Subcutaneous adipose tissue (tissue), 4 donors: ENCODE data around the gene CELF3. TPM values are rescaled to one million over a fixed set of nuclear protein-coding genes. Genes with fewer than 3 reads are reported as not detected.

Experiments used
- total RNA-seq, 4 donors: library from RNA; depleted of rRNA; stranded (reverse); fragments of >200 nt; gene quantifications; one replicate each; pipeline ENCODE4 v1.1.0, GENCODE V29; 2016
- TF ChIP-seq, protein P1 (sequence below): fragments of 450-650 bp; IDR thresholded peaks from one replicate; pipeline ENCODE4 v1.5.1; 2016; ENCODE audit warnings: low read depth, mild to moderate bottlenecking, control low read depth, antibody characterized with exemption, moderate library complexity

The CELF3 gene
- total RNA-seq, 4 donors from 2014 or later = not detected

DNA sequence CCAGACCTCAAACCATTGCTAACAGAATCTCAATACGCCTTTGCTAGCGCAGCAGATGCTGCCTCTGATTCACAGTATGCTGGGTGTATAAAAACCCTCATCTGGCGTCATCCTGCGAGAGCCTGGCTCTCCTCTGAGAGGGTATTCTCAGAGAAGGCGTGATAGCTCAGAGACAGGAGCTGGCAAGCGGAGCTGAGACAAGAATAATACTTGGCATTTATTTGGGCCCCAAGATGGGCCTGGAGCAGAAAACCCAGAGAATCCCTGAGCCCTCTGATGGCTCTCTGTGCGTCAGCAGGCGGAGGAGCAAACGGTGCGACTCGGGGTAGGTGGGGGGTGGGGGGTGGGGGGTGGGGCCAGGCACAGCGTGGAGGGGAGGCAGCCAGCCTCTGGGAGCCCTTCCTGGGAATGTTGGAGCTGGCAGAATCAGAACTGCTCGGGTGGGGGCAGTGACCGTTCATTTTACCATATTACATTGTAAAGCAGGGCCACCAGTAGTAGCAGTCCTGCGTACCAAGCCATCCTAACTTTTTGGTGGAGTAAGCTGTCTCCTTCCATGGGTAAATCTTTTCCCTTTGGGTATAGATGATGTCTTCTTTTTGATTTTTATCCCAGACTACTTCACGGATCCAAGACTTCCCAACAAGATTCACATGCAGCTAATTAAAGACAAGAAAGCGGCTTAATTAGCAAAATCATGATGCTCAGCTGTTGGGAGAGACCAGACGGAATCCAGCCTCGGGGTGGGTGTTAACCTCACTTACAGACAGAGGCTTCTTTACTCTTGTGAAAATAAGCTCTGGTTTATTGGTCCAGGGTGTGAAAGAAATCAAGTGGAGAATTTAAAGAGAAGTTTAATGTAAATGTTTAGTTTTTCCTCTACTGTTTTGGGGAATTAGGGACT lies 11.8 kb upstream of the CELF3 start:
- TF ChIP-seq, protein P1, sequence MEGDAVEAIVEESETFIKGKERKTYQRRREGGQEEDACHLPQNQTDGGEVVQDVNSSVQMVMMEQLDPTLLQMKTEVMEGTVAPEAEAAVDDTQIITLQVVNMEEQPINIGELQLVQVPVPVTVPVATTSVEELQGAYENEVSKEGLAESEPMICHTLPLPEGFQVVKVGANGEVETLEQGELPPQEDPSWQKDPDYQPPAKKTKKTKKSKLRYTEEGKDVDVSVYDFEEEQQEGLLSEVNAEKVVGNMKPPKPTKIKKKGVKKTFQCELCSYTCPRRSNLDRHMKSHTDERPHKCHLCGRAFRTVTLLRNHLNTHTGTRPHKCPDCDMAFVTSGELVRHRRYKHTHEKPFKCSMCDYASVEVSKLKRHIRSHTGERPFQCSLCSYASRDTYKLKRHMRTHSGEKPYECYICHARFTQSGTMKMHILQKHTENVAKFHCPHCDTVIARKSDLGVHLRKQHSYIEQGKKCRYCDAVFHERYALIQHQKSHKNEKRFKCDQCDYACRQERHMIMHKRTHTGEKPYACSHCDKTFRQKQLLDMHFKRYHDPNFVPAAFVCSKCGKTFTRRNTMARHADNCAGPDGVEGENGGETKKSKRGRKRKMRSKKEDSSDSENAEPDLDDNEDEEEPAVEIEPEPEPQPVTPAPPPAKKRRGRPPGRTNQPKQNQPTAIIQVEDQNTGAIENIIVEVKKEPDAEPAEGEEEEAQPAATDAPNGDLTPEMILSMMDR = no peak

GRCh38 chr1:151723726-151724370 lies 7.2 kb upstream of the CELF3 start:
- TF ChIP-seq, protein P1 = no peak

GRCh38 chr1:151721788-151722510 lies 5.3 kb upstream of the CELF3 start:
- TF ChIP-seq, protein P1 = no peak

GRCh38 chr1:151720974-151721787 lies 4.6 kb upstream of the CELF3 start, which contains the start of gene RIIAD1:
Gene RIIAD1 (plus strand): TSS chr1:151721522. CDS start chr1:151721537, 15 bp downstream.
- TF ChIP-seq, protein P1 = no peak

GRCh38 chr1:151720554-151720953 lies 4.0 kb upstream of the CELF3 start:
- TF ChIP-seq, protein P1 = no peak

DNA sequence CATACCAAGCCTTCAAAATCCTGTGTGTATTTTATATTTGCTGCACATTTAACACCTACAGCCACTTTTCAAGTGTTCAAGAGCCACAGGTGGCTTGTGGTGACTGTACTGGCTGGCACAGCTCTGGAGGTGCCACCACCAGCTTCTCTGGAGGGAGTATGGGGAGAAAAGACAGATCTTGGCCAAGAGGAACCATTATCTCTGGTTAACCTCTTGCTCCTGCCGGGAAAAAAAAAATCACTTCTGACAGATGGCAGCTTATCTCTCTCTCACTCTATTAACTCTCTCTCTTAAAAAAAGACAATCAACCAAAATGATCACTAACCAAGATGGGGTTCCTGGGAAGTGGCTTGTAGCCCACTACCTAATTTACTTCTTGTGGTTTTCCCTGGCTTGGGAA lies 3.5 kb upstream of the CELF3 start:
- TF ChIP-seq, protein P1 = no peak
